H1 (cell line): ENCODE results near the gene GP9. TPM values are rescaled to one million over a fixed set of nuclear protein-coding genes. Genes with fewer than 3 reads are reported as not detected.
A peak's percentile ranks its signal among the peaks of the same experiment; 100 is the strongest.

Experiments
- CTCF ChIA-PET: fragments of 300-600 bp; sonication (Branson Sonifier 250); formaldehyde crosslinking; loops from one replicate; lab custom pipeline; 2021; ENCODE audit not compliant: partially characterized antibody; lab: Charles Lee
- POLR2A ChIA-PET: fragments of 300-600 bp; sonication (Branson Sonifier 250); formaldehyde crosslinking; loops from one replicate; lab custom pipeline; 2021; ENCODE audit warnings: inconsistent platforms; ENCODE audit not compliant: partially characterized antibody; lab: Charles Lee
- DNase-seq, 2 experiments: peaks; one replicate each; pipeline versions ENCODE4 v3.0.0 to v3.0.0-alpha.2; 2010 to 2022; ENCODE audit warnings: low spot score in 2 of 2, low read depth in 1 of 2, mixed read lengths in 1 of 2
- FAIRE-seq: peaks from 2 replicates; lab custom pipeline; 2011; peaks lifted over from hg19 to GRCh38; lab: Jason Lieb, UNC
- H2AFZ ChIP-seq: 2 replicates; pipeline ENCODE4 v1.8.1; 2012; ENCODE audit warnings: low read length, inconsistent platforms
- H2AK5ac ChIP-seq: 2 replicates; pipeline ENCODE4 v1.6.1; 2013; ENCODE audit warnings: low read depth, low read length
- H2BK120ac ChIP-seq: replicated peaks from 2 replicates; pipeline ENCODE3; 2013; ENCODE audit warnings: low read depth, low read length, inconsistent platforms
- H2BK12ac ChIP-seq: 2 replicates; pipeline ENCODE4 v1.6.1; 2013; ENCODE audit warnings: low read depth, low read length
- H2BK15ac ChIP-seq: 2 replicates; pipeline ENCODE4 v1.6.1; 2013; ENCODE audit warnings: low read length
- H2BK20ac ChIP-seq: 2 replicates; pipeline ENCODE4 v1.6.1; 2013; ENCODE audit warnings: low read length
- H2BK5ac ChIP-seq: 2 replicates; pipeline ENCODE4 v1.6.1; 2013; ENCODE audit warnings: low read depth, low read length
- H3K14ac ChIP-seq: 2 replicates; pipeline ENCODE4 v1.6.1; 2013; ENCODE audit warnings: inconsistent platforms; ENCODE audit not compliant: insufficient read length
- H3K18ac ChIP-seq: 2 replicates; pipeline ENCODE4 v1.6.1; 2013; ENCODE audit warnings: low read length; ENCODE audit errors: extremely low read depth
- H3K23ac ChIP-seq: 2 replicates; pipeline ENCODE4 v1.6.1; 2013; ENCODE audit warnings: inconsistent platforms; ENCODE audit not compliant: insufficient read length
- H3K23me2 ChIP-seq: 2 replicates; pipeline ENCODE4 v1.6.1; 2013; ENCODE audit warnings: low read depth, low read length
- H3K27ac ChIP-seq: 2 replicates; pipeline ENCODE4 v1.6.1; 2011; ENCODE audit warnings: low read depth, low read length, inconsistent platforms
- H3K27me3 ChIP-seq, 4 experiments: replicated peaks in 1 of 4; 1 replicate in 1 of 4; 2 replicates in 3 of 4; pipeline versions ENCODE4 v1.6.1 to v1.8.1; 2011 to 2013; ENCODE audit warnings: low read length in 3 of 4, mild to moderate bottlenecking in 3 of 4, inconsistent platforms in 2 of 4, mixed read lengths in 2 of 4, moderate library complexity in 1 of 4; ENCODE audit not compliant: control insufficient read depth in 3 of 4, insufficient read depth in 3 of 4; ENCODE audit errors: extremely low read depth in 1 of 4
- H3K36me3 ChIP-seq, 4 experiments: 2 replicates each; pipeline versions ENCODE4 v1.6.1 to v1.8.1; 2011 to 2013; ENCODE audit warnings: mild to moderate bottlenecking in 4 of 4, low read length in 3 of 4, moderate library complexity in 2 of 4, control low read depth in 1 of 4, inconsistent platforms in 1 of 4; ENCODE audit not compliant: insufficient read depth in 4 of 4, control insufficient read depth in 2 of 4
- H3K4ac ChIP-seq: replicated peaks from 2 replicates; pipeline ENCODE3; 2013; ENCODE audit warnings: low read length, low read depth, mixed read lengths, inconsistent platforms; ENCODE audit not compliant: insufficient read length
- H3K4me1 ChIP-seq, 4 experiments: replicated peaks in 1 of 4; 1 replicate in 1 of 4; 2 replicates in 3 of 4; pipeline versions ENCODE4 v1.6.1 to v1.8.1; 2011 to 2013; ENCODE audit warnings: low read length in 3 of 4, inconsistent platforms in 2 of 4, mixed read lengths in 1 of 4; ENCODE audit not compliant: insufficient read depth in 4 of 4, control insufficient read depth in 3 of 4
- H3K4me2 ChIP-seq, 2 experiments: 2 replicates each; pipeline versions ENCODE4 v1.6.1 to v1.8.1; 2011 to 2013; ENCODE audit warnings: low read depth in 2 of 2, low read length in 2 of 2, control low read depth in 1 of 2, inconsistent platforms in 1 of 2, mild to moderate bottlenecking in 1 of 2; ENCODE audit not compliant: insufficient read depth in 1 of 2
- H3K4me3 ChIP-seq, 4 experiments: fragments of 200-600, 300-600 bp in 1 of 4; sonication (generic), shearing (Covaris generic), sonication (Bioruptor Twin) in 1 of 4; 2 replicates each; pipeline versions ENCODE4 v1.5.1 to v1.8.1; 2011 to 2016; ENCODE audit warnings: low read length in 4 of 4, low read depth in 3 of 4, control low read depth in 2 of 4, inconsistent platforms in 2 of 4, mild to moderate bottlenecking in 2 of 4, mixed read lengths in 1 of 4, moderate library complexity in 1 of 4; ENCODE audit not compliant: insufficient read depth in 2 of 4; ENCODE audit errors: extremely low read depth in 1 of 4
- H3K56ac ChIP-seq: replicated peaks from 2 replicates; pipeline ENCODE3; 2013; ENCODE audit warnings: low read depth, mild to moderate bottlenecking, mixed read lengths, low read length, inconsistent platforms; ENCODE audit not compliant: insufficient read length
- H3K79me1 ChIP-seq: 2 replicates; pipeline ENCODE4 v1.6.1; 2013; ENCODE audit warnings: low read depth, low read length, control low read depth
- H3K79me2 ChIP-seq, 2 experiments: 2 replicates each; pipeline versions ENCODE4 v1.6.1 to v1.8.1; 2012 to 2013; ENCODE audit warnings: low read length in 2 of 2, mild to moderate bottlenecking in 2 of 2, inconsistent platforms in 1 of 2; ENCODE audit not compliant: insufficient read depth in 2 of 2, control insufficient read depth in 1 of 2
- H3K9ac ChIP-seq, 4 experiments: replicated peaks in 1 of 4; 1 replicate in 1 of 4; 2 replicates in 3 of 4; pipeline versions ENCODE4 v1.6.1 to v1.8.1; 2011 to 2013; ENCODE audit warnings: low read depth in 3 of 4, low read length in 3 of 4, control low read depth in 2 of 4, mild to moderate bottlenecking in 2 of 4, moderate library complexity in 2 of 4, inconsistent platforms in 1 of 4; ENCODE audit errors: extremely low read depth in 1 of 4
- H3K9me3 ChIP-seq, 2 experiments: 2 replicates each; pipeline versions ENCODE4 v1.6.1 to v1.8.1; 2012 to 2013; ENCODE audit warnings: mild to moderate bottlenecking in 2 of 2, moderate library complexity in 2 of 2, control low read depth in 1 of 2, inconsistent platforms in 1 of 2, low read depth in 1 of 2, low read length in 1 of 2, mixed read lengths in 1 of 2; ENCODE audit not compliant: insufficient read depth in 2 of 2
- H4K20me1 ChIP-seq, 2 experiments: replicated peaks in 1 of 2; 2 replicates each; pipeline versions ENCODE3 to v1.8.1; 2011 to 2013; ENCODE audit warnings: inconsistent platforms in 2 of 2, low read length in 2 of 2, mild to moderate bottlenecking in 1 of 2; ENCODE audit not compliant: insufficient read depth in 2 of 2, control insufficient read depth in 1 of 2
- H4K5ac ChIP-seq: 2 replicates; pipeline ENCODE4 v1.6.1; 2013; ENCODE audit warnings: low read length, low read depth, mixed read lengths, inconsistent platforms; ENCODE audit not compliant: insufficient read length
- H4K8ac ChIP-seq: 2 replicates; pipeline ENCODE4 v1.8.0; 2013; ENCODE audit warnings: mild to moderate bottlenecking, moderate library complexity, low read length, inconsistent platforms; ENCODE audit not compliant: insufficient read depth; ENCODE audit errors: extremely low read depth
- H4K91ac ChIP-seq: replicated peaks from 2 replicates; pipeline ENCODE3; 2013; ENCODE audit warnings: low read length, mixed read lengths, inconsistent platforms; ENCODE audit not compliant: insufficient read length
- CHD2 ChIP-seq: IDR thresholded peaks from 2 replicates; pipeline ENCODE4 v1.6.1; 2012; ENCODE audit warnings: low read length, improper control_type of control experiment
- GABPA ChIP-seq: IDR thresholded peaks from 2 replicates; pipeline ENCODE4 v1.6.1; 2011; ENCODE audit warnings: mild to moderate bottlenecking, low read length, moderate library complexity, borderline replicate concordance; ENCODE audit not compliant: insufficient read depth
- JUND ChIP-seq: IDR thresholded peaks from 2 replicates; pipeline ENCODE4 v1.6.1; 2011; ENCODE audit warnings: mild to moderate bottlenecking, improper control_type of control experiment, low read length
- KDM1A ChIP-seq: fragments of 200-600, 300-600 bp; sonication (generic); IDR thresholded peaks from 2 replicates; pipeline ENCODE4 v1.7.1; 2016; ENCODE audit warnings: mild to moderate bottlenecking, low read length, borderline replicate concordance
- RXRA ChIP-seq: IDR thresholded peaks from 2 replicates; pipeline ENCODE4 v1.6.1; 2011; ENCODE audit warnings: low read depth, mild to moderate bottlenecking, low read length, moderate library complexity; ENCODE audit not compliant: insufficient read depth
- SIX5 ChIP-seq: IDR thresholded peaks from 2 replicates; pipeline ENCODE4 v1.6.1; 2011; ENCODE audit warnings: mild to moderate bottlenecking, low read depth, low read length
- TAF7 ChIP-seq: optimal IDR thresholded peaks from 2 replicates; pipeline ENCODE3; 2011; ENCODE audit warnings: low read depth, mild to moderate bottlenecking, inconsistent platforms, low read length, moderate library complexity, borderline replicate concordance
- TBP ChIP-seq: IDR thresholded peaks from 2 replicates; pipeline ENCODE4 v1.6.1; 2011; ENCODE audit warnings: low read depth, low read length, improper control_type of control experiment
- TEAD4 ChIP-seq: IDR thresholded peaks from 2 replicates; pipeline ENCODE4 v1.6.1; 2012; ENCODE audit warnings: low read depth, low read length, inconsistent platforms, mixed read lengths
- YY1 ChIP-seq: IDR thresholded peaks from 2 replicates; pipeline ENCODE4 v1.6.1; 2011; ENCODE audit warnings: low read depth, mild to moderate bottlenecking, low read length
- WGBS, 2 experiments: shearing (Covaris generic) in 1 of 2; methylation state at CpG; one replicate each; pipeline versions ENCODE4 v1.1.6 to v1.1.7; 2013 to 2015; ENCODE audit warnings: low lambda C conversion rate in 2 of 2, mixed read lengths in 2 of 2, inconsistent platforms in 1 of 2, low coverage in 1 of 2, missing lambda C conversion rate in 1 of 2; ENCODE audit not compliant: insufficient replicate concordance in 2 of 2, insufficient coverage in 1 of 2, insufficient read length in 1 of 2; ENCODE audit errors: extremely low coverage in 1 of 2, missing lambda C conversion rate in 1 of 2; 5-methylcytosine and 5-hydroxymethylcytosine counted together
- polyA plus RNA-seq, 7 experiments: library from polyadenylated mRNA; depleted of rRNA in 3 of 7; stranded (reverse) in 5 of 7; unstranded in 2 of 7; fragments of >200 nt in 5 of 7; fragments of 200-250 nt in 2 of 7; gene quantifications; 1 replicate in 5 of 7; 2 replicates in 1 of 7; 4 replicates in 1 of 7; pipeline versions ENCODE4 v1.2.1 to v1.2.3, GENCODE V29; 2011 to 2013; ENCODE audit warnings: missing spikeins in 2 of 7, mixed read lengths in 2 of 7
- total RNA-seq: library from RNA; stranded (reverse); fragmentation: NEBNext Ultra II Directional; extraction: Animal tissue kit (Norgen Biotek cat#: 25700); gene quantifications from 2 replicates; pipeline ENCODE4 v1.2.1, GENCODE V29; 2021

GP9 gene
- total and polyA plus RNA-seq, 2 of the 8 experiments (the other 6 are each of a cell fraction or from before 2014, with no cell fraction given): not detected

GRCh38 chr3:129061023-129061887, 676 bp downstream of the GP9 start:
- Histone ChIP-seq H3K27me3 (no peaks in the 10 kb centered on the region), H3K79me2 (no peaks in the 10 kb centered on the region), H3K4me2 (no peak overlapping the region), H4K5ac (no peak overlapping the region), H4K8ac (no peak overlapping the region; the same call in 1 of the 2 replicates), H3K23me2 (no peaks in the 10 kb centered on the region), H3K9ac (no peak overlapping the region), H3K4ac (no peak overlapping the region), H2BK20ac (no peak overlapping the region), H3K79me1 (no peaks in the 10 kb centered on the region), H2BK12ac (no peak overlapping the region), H3K9me3 (no peaks in the 10 kb centered on the region), H2AK5ac (no peak overlapping the region), H3K27ac (no peak overlapping the region; the same call in 1 of the 2 replicates), H2AFZ (no peak overlapping the region; the same call in 1 of the 2 replicates), H4K91ac (no peak overlapping the region), H3K18ac (no peak overlapping the region), H3K36me3 (no peaks in the 10 kb centered on the region), H3K4me1 (no peaks in the 10 kb centered on the region; a peak in 1 of 7 replicates), H2BK5ac (peak overlapping the region; percentile 63; the same call in 1 of the 2 replicates), H3K4me3 (no peak overlapping the region), H4K20me1 (no peaks in the 10 kb centered on the region), H2BK120ac (no peak overlapping the region), H2BK15ac (no peak overlapping the region), H3K56ac (no peak overlapping the region), H3K23ac (no peak overlapping the region), H3K14ac (no peak overlapping the region)
- DNase-seq: no peak
- no peak for FAIRE-seq
- WGBS, 2 experiments: 91% methylated on average over 17 of the region's 19 CpGs; no CpG with 5 or more reads in 1 of the 2 experiments
- ChIA-PET POLR2A (interaction anchor here (1.2 kb wide), 1 partner anchor 8 kb away, joined by 5 read pairs; no protein-coding TSS in a partner anchor), CTCF (interaction anchor here (1.4 to 14.0 kb wide), 4 partner anchors 8 to 184 kb away, joined by 3 to 210 read pairs (median 8); no protein-coding TSS in a partner anchor)
- no peak for TF ChIP-seq GABPA
- no peak for TF ChIP-seq TEAD4
- TF ChIP-seq RXRA: no peak
- no peak for TF ChIP-seq TAF7
- no peak for TF ChIP-seq YY1
- no peak for TF ChIP-seq CHD2
- TF ChIP-seq SIX5: no peak
- TF ChIP-seq TBP: no peak
- TF ChIP-seq KDM1A: no peak
- no peak for TF ChIP-seq JUND
